Fibroblast of villous mesenchyme (primary cell): ENCODE data around the gene TXNRD2. TPM values are rescaled to one million over a fixed set of nuclear protein-coding genes. Genes with fewer than 3 reads are reported as not detected.

Experiments
- DNase-seq: peaks from one replicate; pipeline ENCODE4 v3.0.0-alpha.2; 2010; ENCODE audit warnings: low read depth
- H3K4me3 ChIP-seq: 2 replicates; pipeline ENCODE4 v1.5.1; 2011; ENCODE audit warnings: low read depth, mild to moderate bottlenecking, low read length
- CTCF ChIP-seq: IDR thresholded peaks from 2 replicates; pipeline ENCODE4 v1.5.1; 2012; ENCODE audit warnings: low read depth, mild to moderate bottlenecking, low read length; ENCODE audit not compliant: insufficient read depth
- total RNA-seq: library from RNA; depleted of rRNA; stranded (reverse); fragments of >200 nt; gene quantifications from 2 replicates; pipeline ENCODE4 v1.2.3, GENCODE V29; 2012

TXNRD2 gene
- total RNA-seq, 1 donor = 39.3 TPM

GRCh38 chr22:19850763-19851109, 90.9 kb downstream of the TXNRD2 start:
- TF ChIP-seq CTCF = no peak
- DNase-seq = no peak
- no peak overlapping the region for H3K4me3 ChIP-seq

GRCh38 chr22:19849835-19850762, 91.5 kb downstream of the TXNRD2 start:
- no peak for TF ChIP-seq CTCF
- no peak for DNase-seq
- no peak overlapping the region for H3K4me3 ChIP-seq

GRCh38 chr22:19848298-19849224, 93.1 kb downstream of the TXNRD2 start:
- no peak for TF ChIP-seq CTCF
- H3K4me3 ChIP-seq = no peak overlapping the region
- DNase-seq = no peak

DNA sequence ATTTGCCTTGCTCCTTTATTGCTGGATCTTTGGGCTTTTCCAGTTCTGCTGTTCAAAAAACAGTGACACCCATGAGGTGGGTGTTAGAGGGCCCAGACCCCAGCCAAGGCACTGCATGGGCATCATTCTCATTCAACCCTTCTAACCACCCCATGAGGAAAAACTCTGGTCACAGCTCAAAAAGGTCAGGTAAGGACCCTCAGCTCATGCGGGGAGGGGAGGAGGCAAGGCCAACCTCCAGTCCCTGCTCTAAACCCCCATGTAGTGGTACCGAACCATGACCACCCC, 94.3 kb downstream of the TXNRD2 start:
- no peak for DNase-seq
- no peak for TF ChIP-seq CTCF
- no peak overlapping the region for H3K4me3 ChIP-seq

GRCh38 chr22:19846620-19847344, 94.8 kb downstream of the TXNRD2 start:
- no peak overlapping the region for H3K4me3 ChIP-seq
- TF ChIP-seq CTCF = no peak
- no peak for DNase-seq

DNA sequence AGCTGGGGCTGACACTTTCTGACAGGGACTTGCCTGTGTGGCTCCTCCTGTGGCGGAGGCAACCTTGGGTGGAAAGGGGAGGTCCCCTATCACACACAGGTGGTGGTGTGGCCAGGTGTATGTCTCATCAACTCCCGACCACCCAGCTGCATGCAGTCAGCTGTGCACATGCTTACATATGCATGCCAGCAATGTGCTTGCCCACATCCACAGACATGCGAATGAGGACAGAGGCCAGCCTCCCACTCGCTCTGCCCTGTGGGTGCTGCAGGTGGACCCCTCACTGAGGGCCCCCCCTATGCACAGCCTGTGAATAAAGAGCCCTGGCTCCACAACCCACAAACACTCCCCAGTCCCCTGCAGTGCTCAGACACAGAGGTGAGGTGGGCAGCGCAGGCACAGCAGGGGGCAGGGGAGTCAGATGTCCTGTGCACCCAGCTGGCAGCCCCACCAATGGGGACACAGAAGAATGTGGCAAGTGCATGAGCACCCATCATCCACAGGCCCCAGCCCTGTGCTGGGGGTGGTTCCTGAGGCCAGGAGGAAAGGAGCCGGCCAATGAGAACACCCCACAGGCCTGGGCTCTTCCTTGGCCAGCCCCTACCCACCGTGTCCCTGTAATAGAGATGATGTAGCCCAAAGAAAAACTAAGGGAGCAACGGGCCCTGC, 96.4 kb downstream of the TXNRD2 start:
- H3K4me3 ChIP-seq = no peak overlapping the region
- TF ChIP-seq CTCF = no peak
- no peak for DNase-seq
